Stomach (tissue), 4 donors: ENCODE measurements around the gene PJVK.

ENCODE experiments used
- EP300 ChIP-seq: sonication (generic); formaldehyde crosslinking; IDR thresholded peaks from one replicate; pipeline ENCODE4 v1.6.1; 2017; ENCODE audit warnings: antibody characterized with exemption
- POLR2A ChIP-seq, 4 donors: fragments of 450-650 bp; IDR thresholded peaks; one replicate each; pipeline ENCODE4 v1.6.1; 2016; ENCODE audit warnings: antibody characterized with exemption in 4 of 4, control low read depth in 2 of 4, mild to moderate bottlenecking in 1 of 4, moderate library complexity in 1 of 4
- POLR2AphosphoS5 ChIP-seq, 3 donors: sonication (generic); formaldehyde crosslinking; IDR thresholded peaks; one replicate each; pipeline ENCODE4 v1.6.1; 2016; ENCODE audit warnings: antibody characterized with exemption in 3 of 3
- TF ChIP-seq, protein P1 (sequence below), 7 experiments: fragments of 450-650 bp in 4 of 7; fragments of 200-600 bp in 3 of 7; sonication (generic) in 3 of 7; IDR thresholded peaks; one replicate each; pipeline ENCODE4 v1.5.1; 2016 to 2019; ENCODE audit warnings: antibody characterized with exemption in 7 of 7, control low read depth in 2 of 7, mild to moderate bottlenecking in 1 of 7

GRCh38 chr2:178474560-178474959 is 23.4 kb downstream of the PJVK start:
- TF ChIP-seq, protein P1, sequence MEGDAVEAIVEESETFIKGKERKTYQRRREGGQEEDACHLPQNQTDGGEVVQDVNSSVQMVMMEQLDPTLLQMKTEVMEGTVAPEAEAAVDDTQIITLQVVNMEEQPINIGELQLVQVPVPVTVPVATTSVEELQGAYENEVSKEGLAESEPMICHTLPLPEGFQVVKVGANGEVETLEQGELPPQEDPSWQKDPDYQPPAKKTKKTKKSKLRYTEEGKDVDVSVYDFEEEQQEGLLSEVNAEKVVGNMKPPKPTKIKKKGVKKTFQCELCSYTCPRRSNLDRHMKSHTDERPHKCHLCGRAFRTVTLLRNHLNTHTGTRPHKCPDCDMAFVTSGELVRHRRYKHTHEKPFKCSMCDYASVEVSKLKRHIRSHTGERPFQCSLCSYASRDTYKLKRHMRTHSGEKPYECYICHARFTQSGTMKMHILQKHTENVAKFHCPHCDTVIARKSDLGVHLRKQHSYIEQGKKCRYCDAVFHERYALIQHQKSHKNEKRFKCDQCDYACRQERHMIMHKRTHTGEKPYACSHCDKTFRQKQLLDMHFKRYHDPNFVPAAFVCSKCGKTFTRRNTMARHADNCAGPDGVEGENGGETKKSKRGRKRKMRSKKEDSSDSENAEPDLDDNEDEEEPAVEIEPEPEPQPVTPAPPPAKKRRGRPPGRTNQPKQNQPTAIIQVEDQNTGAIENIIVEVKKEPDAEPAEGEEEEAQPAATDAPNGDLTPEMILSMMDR (IDR thresholded peaks at IDR 0.05) = no peak
- TF ChIP-seq EP300 (no peak), POLR2AphosphoS5 (IDR thresholded peaks at IDR 0.05) (no peak), POLR2A (IDR thresholded peaks at IDR 0.05) (no peak)
